B cell (primary cell): ENCODE results near the gene ARHGDIB.

Source experiments
- CTCF ChIP-seq: fragments of 200-600 bp; IDR thresholded peaks from one replicate; pipeline ENCODE4 v1.8.0; 2022; ENCODE audit warnings: antibody characterized with exemption, mild to moderate bottlenecking
- EZH2 ChIP-seq: IDR thresholded peaks from 2 replicates; pipeline ENCODE4 v1.6.1; 2012; ENCODE audit warnings: borderline replicate concordance, low read depth, mild to moderate bottlenecking, moderate library complexity, low read length; ENCODE audit not compliant: insufficient read depth, poor library complexity, severe bottlenecking

GRCh38 chr12:14956905-14957304 lies 4.5 kb downstream of the ARHGDIB start:
- TF ChIP-seq CTCF (no peak), EZH2 (no peak)
